H1 (cell line): Measurements from ENCODE around the gene CDC42BPB. TPM values are rescaled to one million over a fixed set of nuclear protein-coding genes. Genes with fewer than 3 reads are reported as not detected.

Experiments
- CEBPB ChIP-seq: IDR thresholded peaks from 2 replicates; pipeline ENCODE4 v1.6.1; 2012; ENCODE audit warnings: low read depth, low read length
- RXRA ChIP-seq: IDR thresholded peaks from 2 replicates; pipeline ENCODE4 v1.6.1; 2011; ENCODE audit warnings: low read depth, mild to moderate bottlenecking, low read length, moderate library complexity; ENCODE audit not compliant: insufficient read depth
- SRF ChIP-seq: IDR thresholded peaks from 2 replicates; pipeline ENCODE4 v1.6.1; 2011; ENCODE audit warnings: mild to moderate bottlenecking, low read depth, low read length, moderate library complexity
- polyA plus RNA-seq, 7 experiments: library from polyadenylated mRNA; depleted of rRNA in 3 of 7; stranded (reverse) in 5 of 7; unstranded in 2 of 7; fragments of >200 nt in 5 of 7; fragments of 200-250 nt in 2 of 7; gene quantifications; 1 replicate in 5 of 7; 2 replicates in 1 of 7; 4 replicates in 1 of 7; pipeline versions ENCODE4 v1.2.1 to v1.2.3, GENCODE V29; 2011 to 2013; ENCODE audit warnings: missing spikeins in 2 of 7, mixed read lengths in 2 of 7
- total RNA-seq: library from RNA; stranded (reverse); fragmentation: NEBNext Ultra II Directional; extraction: Animal tissue kit (Norgen Biotek cat#: 25700); gene quantifications from 2 replicates; pipeline ENCODE4 v1.2.1, GENCODE V29; 2021

The CDC42BPB gene
- total and polyA plus RNA-seq, 2 of the 8 experiments (the other 6 are each of a cell fraction or from before 2014, with no cell fraction given): 51.2 to 88.2 TPM

DNA sequence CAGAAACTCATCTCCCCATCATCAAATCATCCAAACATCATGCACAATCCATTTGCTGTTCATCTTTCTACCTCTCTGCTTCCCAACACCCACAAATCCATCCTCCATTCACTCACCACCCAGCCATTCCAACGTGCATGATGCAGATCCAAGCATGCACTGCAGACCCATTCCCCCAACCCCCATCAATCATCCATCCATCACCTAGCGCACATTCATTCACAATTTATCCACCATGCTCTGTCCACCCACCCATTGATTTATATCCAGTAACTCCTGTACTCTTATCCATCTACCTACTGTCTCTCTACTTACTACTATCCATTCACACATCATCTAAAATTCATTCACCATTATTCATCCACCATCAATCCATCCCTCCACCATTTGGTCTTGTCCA lies 138.9 kb downstream of the CDC42BPB start (continued):
- no peak for TF ChIP-seq SRF
- no peak for TF ChIP-seq RXRA
- no peak for TF ChIP-seq CEBPB
